Measurements from ENCODE around the gene DENND2A.

DENND2A gene

DNA sequence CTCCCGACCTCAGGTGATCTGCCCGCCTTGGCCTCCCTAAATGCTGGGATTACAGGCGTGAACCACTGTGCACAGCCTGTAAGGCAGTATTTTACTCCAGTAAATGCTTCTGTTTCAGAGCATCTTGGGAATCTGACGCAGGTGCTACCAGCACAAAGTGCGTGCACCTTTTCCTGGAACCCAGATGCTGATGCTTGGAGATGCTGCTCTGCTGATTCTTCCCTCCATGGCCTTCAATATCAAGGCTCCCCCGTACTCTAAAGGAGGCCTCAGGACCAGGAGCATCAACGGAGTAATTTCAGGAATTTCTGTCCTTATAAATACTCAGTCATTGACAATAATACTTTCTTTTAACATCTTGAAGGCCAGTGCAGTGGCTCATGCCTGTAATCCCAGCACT is 23.5 kb downstream of the DENND2A start:
- no peak for DNase-seq

DNA sequence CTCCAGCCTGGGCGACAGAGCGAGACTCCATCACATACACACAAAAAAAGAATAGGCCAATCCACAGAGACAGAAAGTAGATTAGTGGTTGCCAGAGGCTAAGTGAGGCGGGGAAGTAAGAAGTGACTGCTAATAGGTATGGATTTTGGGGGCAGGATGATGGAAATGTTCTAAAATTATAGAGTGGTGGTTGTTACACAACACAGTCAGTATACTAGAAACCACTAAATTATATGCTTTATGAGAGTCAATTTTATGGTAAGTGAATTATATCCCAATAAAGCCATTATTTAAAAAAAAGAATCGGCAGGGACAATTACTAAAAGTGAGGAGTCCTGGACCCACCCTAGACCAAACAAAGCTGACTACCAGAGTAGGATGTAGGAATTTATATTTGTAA is 24.3 kb downstream of the DENND2A start:
- no peak for DNase-seq

DNA sequence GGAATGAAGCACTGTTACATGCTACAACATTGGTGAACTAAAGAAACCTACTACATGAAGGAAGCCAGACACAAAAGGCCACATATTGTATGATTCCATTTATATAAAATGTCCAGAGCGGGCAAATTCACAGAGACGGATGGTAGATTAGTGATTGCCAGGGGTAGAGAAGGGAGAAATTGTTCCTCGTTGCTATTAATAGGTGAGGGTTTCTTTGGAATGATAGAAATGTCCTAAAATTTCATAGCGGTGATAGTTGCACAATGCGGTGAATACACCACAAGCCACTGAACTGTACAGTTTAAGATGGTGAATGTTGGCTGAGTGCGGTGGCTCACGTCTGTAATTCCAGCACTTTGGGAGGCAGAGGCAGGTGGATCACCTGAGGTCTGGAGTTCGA is 29.0 kb downstream of the DENND2A start:
- DNase-seq = no peak

DNA sequence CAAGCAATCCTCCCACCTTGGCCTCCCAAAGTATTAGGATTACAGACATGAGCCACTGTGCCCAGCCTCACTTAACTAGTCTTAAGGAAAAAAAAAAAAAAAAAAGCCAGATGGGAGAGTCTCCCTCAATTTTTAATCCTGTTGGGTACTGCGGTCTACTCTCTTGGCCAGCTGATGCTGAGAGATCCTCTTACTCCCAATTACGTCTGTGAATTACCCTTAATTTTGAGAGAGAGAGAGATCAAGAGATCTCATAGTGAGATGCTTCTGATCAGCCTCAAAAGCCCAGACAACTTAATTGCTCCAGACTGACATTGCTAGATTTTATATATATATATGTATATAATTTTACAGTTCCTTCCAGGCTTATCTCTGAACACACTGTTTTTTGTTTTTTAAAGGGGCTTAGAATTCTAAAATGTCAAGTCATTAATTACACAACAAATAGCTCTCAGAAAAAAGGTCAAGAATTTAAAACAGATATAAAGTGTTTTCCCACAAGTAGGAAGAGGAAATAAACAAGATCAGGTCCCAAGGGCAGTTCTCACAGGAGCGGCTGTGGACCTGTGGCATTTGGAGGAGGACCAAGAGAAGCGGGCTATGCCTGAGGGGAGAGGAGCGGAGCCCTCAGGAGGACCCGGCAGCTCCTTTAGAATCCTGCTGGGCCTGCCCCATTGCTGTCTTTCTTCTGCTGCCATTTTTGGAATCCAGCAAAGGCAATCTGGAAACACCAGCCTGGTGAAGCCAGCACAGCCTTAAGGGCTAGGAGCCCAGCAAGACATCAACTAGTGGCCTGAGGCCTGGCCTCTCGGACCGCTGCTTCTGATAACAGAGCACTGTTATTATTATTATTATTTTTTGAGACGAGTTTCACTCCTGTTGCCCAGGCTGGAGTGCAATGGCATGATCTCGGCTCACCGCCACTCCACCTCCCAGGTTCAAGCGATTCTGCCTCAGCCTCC is 30.1 kb downstream of the DENND2A start:
- no peak for DNase-seq

DNA sequence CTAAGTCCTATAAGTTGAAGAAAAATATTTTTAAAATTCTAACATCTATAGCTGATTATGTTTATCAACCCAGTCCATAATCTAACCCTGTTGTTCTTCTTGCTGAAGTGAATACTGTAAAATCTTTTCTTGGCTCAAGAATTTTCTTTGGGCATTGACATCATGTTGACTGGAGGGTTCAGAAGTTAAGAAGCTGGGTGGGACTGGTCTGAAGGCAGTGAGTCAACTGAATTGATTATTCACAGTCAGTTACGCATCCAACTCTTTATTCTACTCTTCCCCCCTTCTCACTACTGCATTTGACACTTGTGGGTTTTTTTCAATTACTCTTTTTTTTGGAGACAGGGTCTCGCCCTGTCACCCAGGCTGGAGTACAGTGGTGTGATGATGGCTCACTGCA is 31.0 kb downstream of the DENND2A start:
- DNase-seq = no peak

DNA sequence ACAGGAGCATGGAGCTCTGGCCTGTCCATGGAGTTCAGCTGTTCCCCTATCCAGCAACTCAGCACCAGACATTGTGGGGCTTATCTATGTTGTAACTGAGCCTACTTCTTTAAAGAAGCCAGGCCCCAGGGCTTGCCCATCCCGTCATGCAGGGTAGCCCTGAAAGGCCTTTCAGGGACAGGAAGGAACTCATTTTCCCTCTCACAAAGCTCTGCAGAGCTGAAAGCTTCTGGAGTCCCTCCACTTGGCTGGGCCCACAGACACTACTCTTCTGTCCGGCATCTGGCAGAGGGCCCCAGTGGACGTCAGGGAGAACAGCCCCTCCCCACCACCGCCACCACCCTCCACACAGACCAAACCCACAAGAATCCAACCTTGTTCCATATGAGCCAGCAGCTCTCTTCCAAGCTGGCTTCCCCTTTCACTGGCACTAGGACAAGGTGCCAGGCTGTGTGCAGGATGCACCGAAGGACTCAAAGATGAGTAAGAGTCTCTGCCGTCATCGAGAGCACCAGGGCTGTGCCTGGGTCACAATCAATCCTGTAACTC is 33.1 kb downstream of the DENND2A start:
- no peak for DNase-seq

DNA sequence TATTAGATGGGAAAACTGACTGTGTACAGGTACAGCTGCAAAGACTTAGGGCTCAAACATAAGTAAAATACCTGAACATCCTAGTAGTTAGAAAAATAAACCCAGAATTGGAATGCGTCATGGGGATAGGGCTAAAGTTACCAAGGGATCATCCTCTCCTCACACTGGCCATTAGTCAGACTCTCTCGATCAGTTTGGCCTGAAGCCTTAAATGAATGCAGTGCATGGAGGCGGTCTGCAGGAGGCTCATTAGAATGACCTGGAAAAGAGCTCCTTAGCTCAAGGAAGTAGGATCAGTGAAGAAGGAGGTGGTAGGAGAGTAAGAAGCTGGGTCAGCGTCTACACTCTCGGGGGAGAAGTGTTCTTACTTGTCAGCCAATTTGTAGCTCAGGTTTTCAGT is 35.3 kb downstream of the DENND2A start:
- DNase-seq = no peak

DNA sequence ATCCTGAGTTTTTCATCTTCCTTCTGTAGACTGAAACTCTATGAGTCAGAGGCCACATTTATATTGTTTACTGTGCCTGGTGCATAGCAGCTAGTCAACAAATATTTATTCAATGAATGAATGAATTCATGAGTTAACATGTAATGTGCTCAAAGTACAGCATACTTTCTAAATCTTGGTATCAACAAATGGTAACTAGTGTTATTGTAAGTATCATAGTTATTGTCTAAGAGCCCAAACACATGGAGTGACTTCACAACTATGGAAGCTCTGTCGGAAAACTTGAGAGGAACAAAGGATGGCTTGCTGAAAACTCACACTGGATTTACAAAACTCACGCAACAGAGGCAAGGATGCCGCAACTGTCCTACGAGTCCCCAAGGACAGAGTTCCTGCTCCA is 35.9 kb downstream of the DENND2A start:
- no peak for DNase-seq

DNA sequence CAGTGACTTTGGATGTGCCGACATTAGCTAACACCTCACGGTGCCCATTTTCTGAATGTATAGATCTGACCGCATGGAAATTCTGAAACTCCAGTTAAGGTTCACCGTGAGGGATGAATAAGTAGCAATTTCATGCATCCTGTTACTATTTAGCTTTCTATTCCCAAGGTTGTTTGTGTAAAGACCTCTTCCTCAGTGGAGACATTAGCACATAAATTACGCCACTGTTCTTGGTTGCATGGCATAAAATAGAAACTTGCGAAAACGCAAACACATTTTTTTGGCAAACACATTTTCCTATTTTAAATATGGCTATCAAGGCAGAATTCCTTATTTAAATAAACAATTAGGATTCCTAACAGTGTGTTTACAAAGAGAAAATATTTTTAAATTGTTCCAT is 36.5 kb downstream of the DENND2A start:
- no peak for DNase-seq

DNA sequence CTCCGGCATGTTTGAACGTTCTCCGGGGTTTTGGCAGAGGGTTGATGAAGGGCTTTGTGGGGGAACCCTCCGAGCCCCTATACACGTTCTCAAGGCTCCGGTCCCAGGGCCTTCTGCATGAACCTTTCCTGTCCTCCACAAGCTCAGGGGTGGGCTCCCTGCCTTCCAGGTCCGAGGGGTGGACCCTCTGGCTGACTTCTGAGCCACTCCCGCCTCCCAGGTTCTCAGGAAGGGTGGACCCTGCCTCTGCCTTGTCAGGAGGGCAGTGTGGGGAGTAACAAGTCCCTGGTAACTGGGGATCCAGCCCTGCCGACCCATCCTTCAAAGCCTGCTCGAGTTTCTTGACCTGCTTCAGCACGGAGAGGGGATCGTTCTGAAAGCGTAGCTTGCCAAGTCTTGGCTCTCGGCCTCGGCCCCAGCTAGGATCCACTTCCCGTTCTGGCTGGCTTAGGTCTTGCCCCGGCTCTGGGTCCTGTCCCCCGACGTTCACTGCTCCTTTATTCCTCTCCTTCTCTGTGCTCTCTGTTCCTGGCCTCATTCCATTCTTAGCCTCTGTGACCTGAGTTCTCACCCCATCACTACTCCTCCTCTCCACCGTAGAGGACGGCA is 38.9 kb downstream of the DENND2A start:
- DNase-seq = no peak

DNA sequence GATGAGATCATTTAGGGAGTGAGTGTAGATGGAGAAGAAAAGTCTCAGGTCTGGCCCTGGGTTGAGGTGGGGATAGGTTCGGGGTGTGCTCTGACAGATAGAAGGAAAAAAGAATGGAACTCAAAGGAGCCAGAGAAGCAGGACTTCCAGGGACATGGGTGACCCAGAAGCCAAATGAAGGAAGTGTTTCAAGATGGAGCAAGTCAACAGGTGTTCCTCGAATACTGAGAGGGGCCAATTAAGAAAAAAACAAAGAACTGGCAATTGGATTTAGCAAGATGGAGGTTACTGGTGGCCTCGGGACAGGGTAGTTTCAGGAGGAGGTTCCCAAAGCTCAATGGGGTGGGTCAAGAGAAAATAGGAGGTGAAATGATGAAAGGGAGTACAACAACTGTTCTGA is 40.3 kb downstream of the DENND2A start:
- no peak for DNase-seq

DNA sequence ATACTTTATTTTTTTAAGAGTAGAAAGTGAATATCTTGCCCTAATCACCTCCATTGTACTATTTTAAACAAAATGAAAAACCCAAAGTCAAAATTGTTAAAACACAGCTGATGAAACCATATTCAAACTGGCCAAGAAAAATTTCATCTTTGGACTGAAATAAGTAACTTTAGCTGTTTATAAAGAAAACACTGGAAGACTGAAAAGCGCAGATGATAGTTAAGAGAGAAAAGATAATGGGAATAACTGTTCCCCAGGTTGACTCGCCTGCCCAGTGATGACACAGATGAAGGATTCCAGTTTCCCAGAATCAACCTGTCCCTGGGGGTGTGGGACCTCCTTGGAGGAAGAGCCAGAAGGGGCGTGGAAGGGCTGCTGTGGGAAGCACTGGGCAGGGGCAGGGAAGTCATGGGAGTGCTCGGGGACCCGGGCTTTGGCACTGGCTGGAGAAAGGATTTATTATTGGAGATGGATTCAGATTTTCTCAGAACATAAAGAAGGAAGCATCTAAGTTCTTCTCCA is 43.1 kb downstream of the DENND2A start:
- no peak for DNase-seq

DNA sequence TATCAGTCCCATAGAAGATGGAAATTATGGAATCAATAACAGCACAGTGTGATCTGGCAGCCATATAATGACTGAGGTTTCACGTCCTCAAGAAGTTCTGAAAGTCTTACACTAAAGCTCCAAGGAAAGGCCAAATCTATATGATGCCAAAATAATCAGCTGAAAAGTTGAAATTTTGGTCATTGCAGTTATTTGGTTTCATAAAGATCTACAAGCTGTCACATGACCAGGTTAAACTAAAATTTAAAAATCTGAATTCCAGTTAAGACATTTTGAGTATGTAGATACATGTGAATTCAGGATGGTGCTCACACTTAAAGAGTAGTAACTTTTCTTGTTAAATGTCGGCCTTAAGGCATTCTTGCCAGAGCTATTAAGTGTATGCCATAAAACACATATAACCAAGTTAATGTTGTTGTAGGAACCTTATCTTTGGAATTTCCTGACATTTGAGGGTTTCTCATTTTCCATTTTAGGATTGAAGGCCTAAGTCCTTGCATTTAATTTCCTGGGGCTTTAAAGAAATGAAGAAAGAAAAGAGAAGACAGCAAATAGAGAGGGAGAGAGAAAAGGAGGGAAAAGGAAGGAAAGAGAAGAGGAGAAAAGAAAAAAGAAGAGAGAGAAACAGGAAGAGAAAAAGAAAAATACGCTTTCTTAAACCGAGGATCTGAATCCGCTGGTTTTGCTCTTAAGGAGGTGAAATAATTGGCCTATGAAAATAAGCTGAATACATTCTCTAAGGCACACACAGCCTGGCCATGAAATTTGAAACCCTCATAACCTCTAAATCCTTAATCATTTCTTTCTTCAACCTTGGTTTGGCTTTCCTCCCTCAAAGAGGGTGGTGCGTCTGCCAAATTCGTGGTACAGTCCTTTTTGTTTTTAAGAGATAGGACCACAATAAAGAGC is 43.8 kb downstream of the DENND2A start:
- DNase-seq = no peak

DNA sequence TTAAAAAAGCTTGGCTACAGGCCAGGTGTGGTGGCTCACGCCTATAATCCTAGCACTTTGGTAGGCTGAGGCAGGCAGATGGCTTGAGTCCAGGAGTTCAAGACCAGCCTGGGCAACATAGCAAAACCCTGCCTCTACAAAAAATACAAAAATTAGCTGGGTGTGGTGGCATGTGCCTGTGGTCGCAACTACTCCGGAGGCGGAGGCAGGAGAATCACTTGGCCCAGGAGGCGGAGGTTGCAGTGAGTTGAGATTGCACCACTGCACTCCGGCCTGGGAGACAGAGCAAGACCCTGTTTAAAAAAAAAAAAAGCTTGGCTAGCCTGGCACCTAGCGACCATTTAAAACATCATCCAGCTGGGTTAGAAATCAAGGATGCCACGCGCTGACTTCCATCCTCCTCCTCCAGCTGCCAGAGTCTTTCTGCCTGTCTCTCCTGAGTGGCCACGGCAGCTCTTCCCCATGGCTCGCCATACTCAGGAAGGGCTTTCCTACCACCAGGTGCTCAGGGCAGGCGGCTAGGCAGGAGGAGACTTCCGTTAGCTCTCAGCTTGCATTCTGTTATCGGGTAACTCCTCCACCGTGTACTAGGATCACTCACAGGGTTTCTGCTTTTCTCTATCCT is 45.0 kb downstream of the DENND2A start:
- no peak for DNase-seq

DNA sequence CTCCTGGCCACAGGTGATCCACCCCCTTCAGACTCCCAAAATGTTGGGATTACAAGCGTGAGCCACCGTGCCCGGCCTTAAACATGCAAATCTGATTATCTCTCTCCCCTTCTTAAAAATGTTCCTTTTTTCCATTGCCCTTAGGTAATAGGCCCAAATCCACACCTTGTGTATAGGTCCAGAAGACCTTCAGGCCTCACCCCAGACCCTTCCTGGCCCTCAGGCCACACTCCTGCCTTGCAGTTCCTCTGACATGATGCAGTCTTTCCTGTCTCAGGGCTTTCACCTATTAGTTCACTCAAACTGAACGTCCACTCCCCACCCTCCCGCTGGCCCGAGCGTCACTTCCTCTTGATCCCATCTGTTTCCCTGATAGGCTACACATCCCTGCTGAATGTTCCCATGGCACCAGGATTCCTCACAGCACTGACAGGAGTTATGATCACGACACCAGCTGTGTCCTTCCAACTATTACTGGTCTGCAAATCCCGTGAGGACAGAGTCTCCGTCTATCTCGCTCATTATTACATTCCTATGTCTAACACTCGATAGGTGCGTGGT is 46.4 kb downstream of the DENND2A start:
- DNase-seq = no peak

DNA sequence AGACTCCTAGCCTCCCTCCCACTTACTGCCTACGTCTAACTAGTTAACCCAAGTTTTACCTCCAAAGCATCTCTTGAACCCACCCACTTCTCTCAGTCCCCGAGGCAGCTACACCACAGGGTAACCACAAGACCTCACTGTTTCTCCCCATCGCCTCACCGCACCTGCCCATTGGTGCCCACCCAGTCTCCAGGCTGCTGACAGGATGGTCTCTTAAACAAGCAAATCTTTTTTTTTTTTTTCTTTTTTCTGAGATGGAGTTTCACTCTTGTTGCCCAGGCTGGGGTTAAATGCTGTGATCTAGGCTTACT is 47.0 kb downstream of the DENND2A start:
- no peak for DNase-seq

DNA sequence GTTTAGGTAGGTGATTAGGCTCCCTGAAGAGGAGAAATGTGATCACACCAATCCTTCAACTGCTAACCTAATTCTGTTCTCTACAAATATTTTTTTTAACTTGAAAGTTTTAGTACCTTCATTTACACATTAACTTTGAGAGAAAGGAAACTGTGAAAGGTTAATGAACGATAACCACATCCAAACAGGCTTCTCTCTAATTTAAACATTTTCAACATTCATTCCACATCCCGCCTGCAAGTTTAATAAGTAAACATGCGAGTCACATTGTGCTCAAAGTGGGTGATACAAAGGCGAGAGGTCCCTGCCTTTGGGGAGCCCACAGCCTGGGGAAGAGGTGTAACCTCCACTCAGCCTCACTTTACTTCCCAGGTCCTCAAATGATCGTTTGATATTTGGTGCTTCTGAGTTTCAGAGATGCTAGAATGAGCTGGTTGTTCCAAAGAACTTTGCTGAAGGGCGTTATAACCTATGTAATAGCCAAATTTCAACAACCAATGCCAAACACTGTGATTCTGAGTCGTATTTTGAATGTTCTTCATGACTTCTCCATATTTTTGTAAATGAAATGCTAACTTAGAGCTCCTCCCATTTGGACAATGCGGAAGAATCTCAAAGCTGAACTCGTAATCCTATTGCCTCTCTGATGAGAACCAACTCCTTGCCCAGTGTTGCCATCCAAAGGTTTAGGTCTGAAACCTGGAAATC is 47.5 kb downstream of the DENND2A start:
- no peak for DNase-seq

DNA sequence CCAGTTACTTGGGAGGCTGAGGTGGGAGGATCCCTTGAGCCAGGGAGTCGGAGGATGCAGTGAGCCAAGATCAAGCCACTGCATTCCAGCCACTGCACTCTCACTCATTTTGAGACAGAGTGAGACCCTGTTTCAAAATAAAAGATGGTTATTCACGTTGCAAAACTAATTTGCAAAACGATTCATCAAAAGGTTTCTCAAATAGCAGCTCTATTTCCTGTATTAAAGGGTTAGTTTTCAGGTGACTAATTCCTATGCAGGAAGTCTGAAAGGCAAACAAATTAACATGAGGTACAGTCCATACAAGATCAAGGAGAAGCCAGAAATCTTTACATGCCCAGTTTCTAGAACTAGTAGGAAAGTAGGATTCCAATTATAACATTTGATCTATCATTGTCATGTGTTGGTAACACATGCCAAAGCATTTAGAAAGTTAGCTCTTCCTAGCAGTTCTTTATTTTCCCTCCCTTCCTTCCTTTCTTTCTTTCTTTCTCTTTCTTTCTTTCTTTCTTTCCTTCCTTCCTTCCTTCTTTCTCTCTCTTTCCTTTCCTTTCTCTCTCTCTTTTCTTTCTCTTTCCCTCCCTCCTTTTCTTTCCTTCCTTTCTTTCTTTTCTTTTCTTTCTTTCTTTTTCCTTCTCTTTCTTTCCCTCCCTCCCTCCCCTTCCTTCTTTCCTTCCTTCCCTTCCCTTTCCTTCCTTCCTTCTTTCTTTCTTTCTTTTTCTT is 49.3 kb downstream of the DENND2A start:
- DNase-seq = no peak

DNA sequence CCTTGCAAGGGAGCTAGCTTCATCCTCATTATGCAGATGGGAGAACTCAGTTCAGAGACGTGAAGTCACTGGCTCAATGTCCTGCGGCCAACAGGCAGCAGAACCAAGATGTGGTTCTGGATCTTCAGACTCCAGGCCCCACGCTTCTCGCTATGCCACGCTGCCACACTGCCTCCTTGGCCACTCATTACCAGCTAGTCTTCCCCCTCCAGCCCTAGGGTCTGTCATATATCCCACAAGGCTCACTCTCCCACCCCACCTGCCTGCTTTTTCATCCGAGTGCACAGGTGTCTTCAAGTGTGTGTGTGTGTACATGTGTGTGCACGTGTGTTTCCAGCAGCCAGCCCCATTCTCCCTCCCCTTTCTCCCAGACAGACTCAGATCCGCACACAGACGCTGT is 53.4 kb downstream of the DENND2A start:
- no peak for DNase-seq

DNA sequence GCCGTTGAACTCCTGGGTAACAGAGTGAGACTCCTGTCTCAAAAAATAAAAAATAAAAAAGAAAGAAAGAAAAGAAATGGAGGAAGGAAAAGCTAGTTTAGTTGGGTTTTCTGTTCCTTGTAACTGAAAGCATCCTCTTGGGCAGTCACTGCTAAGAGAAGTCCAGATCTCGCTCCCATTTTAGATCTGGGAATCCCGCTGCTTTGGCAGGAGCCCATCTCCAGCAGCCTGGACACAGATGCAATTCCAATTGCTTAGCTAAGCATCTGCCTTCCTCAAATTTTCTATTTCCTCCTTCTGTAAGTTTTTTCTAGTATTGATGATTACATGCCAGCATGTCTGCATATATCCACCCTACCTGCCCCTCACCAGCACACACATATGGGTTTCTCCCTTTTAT is 54.1 kb downstream of the DENND2A start:
- no peak for DNase-seq

DNA sequence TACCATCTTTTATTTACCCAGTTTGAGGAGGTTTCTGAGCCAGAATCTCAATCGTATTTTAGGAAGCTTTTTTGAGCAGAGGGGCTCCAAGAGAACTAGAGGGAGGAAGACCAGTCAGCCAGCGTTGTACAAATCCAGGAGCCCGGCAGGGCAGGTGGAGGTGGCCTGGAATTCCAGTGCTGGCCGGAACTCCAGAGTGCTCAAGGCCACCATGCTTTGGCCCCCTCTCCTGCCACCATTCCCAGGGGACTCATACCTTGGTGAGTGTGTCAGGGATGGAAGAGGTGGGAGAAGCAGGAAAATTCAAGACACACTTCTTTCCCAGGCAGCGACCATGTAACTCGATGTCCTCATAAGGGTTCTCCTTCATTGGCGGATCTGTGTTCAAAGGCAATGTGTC is 55.3 kb downstream of the DENND2A start:
- no peak for DNase-seq
